Caco-2 (cell line): ENCODE data around the gene WIPF2. TPM values are rescaled to one million over a fixed set of nuclear protein-coding genes. Genes with fewer than 3 reads are reported as not detected.
A peak's percentile ranks its signal among the peaks of the same experiment; 100 is the strongest.

Experiments used
- BruUV-seq: library from RNA; stranded (reverse); fragments of 400-500 nt; replicated peaks from 2 replicates; lab custom pipeline; 2021; lab: Mats Ljungman, UMichigan
- CTCF ChIA-PET: fragments of 300-600 bp; sonication (Branson Sonifier 250); formaldehyde crosslinking; loops from one replicate; lab custom pipeline; 2022; ENCODE audit warnings: antibody characterized with exemption; lab: Charles Lee
- POLR2A ChIA-PET: fragments of 300-600 bp; sonication (Branson Sonifier 250); formaldehyde crosslinking; loops from one replicate; lab custom pipeline; 2022; ENCODE audit warnings: antibody characterized with exemption; lab: Charles Lee
- DNase-seq, 2 experiments: peaks; one replicate each; pipeline versions ENCODE4 v3.0.0 to v3.0.0-alpha.2; 2020 to 2022
- H3K27me3 ChIP-seq: replicated peaks from 2 replicates; pipeline ENCODE4 v1.6.0; 2011; ENCODE audit warnings: low read length; ENCODE audit not compliant: control insufficient read depth, insufficient read depth
- H3K36me3 ChIP-seq: 2 replicates; pipeline ENCODE4 v1.5.1; 2011; ENCODE audit warnings: low read length; ENCODE audit not compliant: control insufficient read depth, insufficient read depth
- H3K4me1 ChIP-seq: fragments of 250-450 bp; sonication (Bioruptor Pico); 2 replicates; pipeline ENCODE4 v1.5.1; 2020; ENCODE audit warnings: mild to moderate bottlenecking
- H3K4me3 ChIP-seq: 2 replicates; pipeline ENCODE4 v1.5.1; 2011; ENCODE audit warnings: low read depth, mild to moderate bottlenecking, control low read depth, low read length
- H3K9me3 ChIP-seq: fragments of 250-450 bp; sonication (Bioruptor Pico); 2 replicates; pipeline ENCODE4 v1.5.1; 2020; ENCODE audit warnings: mild to moderate bottlenecking, moderate library complexity
- H3K27ac Mint-ChIP-seq: one replicate; pipeline ENCODE4 v1.8.0; 2022; ENCODE audit warnings: mixed read lengths; ENCODE audit not compliant: unreplicated experiment
- H3K27me3 Mint-ChIP-seq: one replicate; pipeline ENCODE4 v1.8.0; 2022; ENCODE audit warnings: mixed read lengths; ENCODE audit not compliant: insufficient read depth, unreplicated experiment
- H3K36me3 Mint-ChIP-seq: one replicate; pipeline ENCODE4 v1.8.0; 2022; ENCODE audit warnings: mild to moderate bottlenecking, mixed read lengths; ENCODE audit not compliant: insufficient read depth, unreplicated experiment
- H3K4me1 Mint-ChIP-seq: one replicate; pipeline ENCODE4 v1.8.0; 2022; ENCODE audit warnings: low read depth, mixed read lengths; ENCODE audit not compliant: unreplicated experiment
- H3K4me3 Mint-ChIP-seq: one replicate; pipeline ENCODE4 v1.8.0; 2022; ENCODE audit warnings: mild to moderate bottlenecking, moderate library complexity, mixed read lengths; ENCODE audit not compliant: unreplicated experiment
- H3K9me3 Mint-ChIP-seq: one replicate; pipeline ENCODE4 v1.8.0; 2022; ENCODE audit warnings: mixed read lengths; ENCODE audit not compliant: unreplicated experiment
- intact Hi-C: fragments of 100-400 bp; cut with micrococcal nuclease; formaldehyde crosslinking; loops from one replicate; pipeline ENCODE4 v1.10.0; 2022; ENCODE audit not compliant: unreplicated experiment
- total RNA-seq: library from RNA; stranded (reverse); gene quantifications from 2 replicates; pipeline ENCODE4 v1.2.3, GENCODE V29; 2022
- TF ChIP-seq, protein P1 (sequence below), 2 experiments: fragments of 200-600 bp in 1 of 2; IDR thresholded peaks; 1 replicate in 1 of 2; 2 replicates in 1 of 2; pipeline versions ENCODE4 v1.5.1 to v1.8.0; 2011 to 2022; ENCODE audit warnings: antibody characterized with exemption in 1 of 2, control low read depth in 1 of 2, inconsistent platforms in 1 of 2, low read depth in 1 of 2, low read length in 1 of 2, mild to moderate bottlenecking in 1 of 2, moderate library complexity in 1 of 2; ENCODE audit not compliant: insufficient read depth in 1 of 2, severe bottlenecking in 1 of 2, unreplicated experiment in 1 of 2

The WIPF2 gene
- total RNA-seq, 1 experiment from 2014 or later: 33.4 TPM

DNA sequence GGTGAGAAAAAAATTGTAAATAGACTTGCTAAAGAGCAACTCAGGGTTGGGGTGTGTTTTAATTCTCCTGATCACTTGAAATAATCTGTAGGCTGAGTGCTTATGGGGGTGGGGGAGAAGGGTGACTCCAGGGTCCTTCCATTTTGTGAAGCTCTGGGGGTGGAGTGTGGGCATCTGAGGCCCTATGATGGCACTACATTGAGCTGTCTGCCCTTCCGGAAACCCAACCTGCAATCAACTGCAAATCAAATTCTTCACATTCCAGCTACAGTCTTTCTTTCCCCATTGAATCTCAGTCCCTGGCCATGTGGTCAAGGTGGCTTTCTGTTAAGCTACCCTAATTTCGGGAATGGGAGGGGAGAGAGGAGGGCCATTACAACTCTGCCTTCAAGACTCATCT lies 62.6 kb downstream of the WIPF2 start:
- BruUV-seq: no TSS peak
- no peaks in the 10 kb centered on the region for H3K27me3 Mint-ChIP-seq
- peaks cover 5% of the 10 kb centered on the region for H3K36me3 ChIP-seq
- peaks cover 64% of the 10 kb centered on the region for H3K36me3 Mint-ChIP-seq
- peak overlapping the region; percentile 40 for H3K27ac Mint-ChIP-seq
- TF ChIP-seq, protein P1, sequence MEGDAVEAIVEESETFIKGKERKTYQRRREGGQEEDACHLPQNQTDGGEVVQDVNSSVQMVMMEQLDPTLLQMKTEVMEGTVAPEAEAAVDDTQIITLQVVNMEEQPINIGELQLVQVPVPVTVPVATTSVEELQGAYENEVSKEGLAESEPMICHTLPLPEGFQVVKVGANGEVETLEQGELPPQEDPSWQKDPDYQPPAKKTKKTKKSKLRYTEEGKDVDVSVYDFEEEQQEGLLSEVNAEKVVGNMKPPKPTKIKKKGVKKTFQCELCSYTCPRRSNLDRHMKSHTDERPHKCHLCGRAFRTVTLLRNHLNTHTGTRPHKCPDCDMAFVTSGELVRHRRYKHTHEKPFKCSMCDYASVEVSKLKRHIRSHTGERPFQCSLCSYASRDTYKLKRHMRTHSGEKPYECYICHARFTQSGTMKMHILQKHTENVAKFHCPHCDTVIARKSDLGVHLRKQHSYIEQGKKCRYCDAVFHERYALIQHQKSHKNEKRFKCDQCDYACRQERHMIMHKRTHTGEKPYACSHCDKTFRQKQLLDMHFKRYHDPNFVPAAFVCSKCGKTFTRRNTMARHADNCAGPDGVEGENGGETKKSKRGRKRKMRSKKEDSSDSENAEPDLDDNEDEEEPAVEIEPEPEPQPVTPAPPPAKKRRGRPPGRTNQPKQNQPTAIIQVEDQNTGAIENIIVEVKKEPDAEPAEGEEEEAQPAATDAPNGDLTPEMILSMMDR (IDR thresholded peaks at IDR 0.05; ENCODE audit: insufficient read depth in 1 of 2, low read depth in 1 of 2, low read length in 1 of 2, severe bottlenecking in 1 of 2, unreplicated experiment in 1 of 2): no peak
- H3K4me3 ChIP-seq: no peak overlapping the region
- DNase-seq: no peak
- no peaks in the 10 kb centered on the region for H3K9me3 Mint-ChIP-seq
- peaks cover 15% of the 10 kb centered on the region for H3K4me1 Mint-ChIP-seq
- H3K4me1 ChIP-seq: peaks cover 24% of the 10 kb centered on the region
- POLR2A ChIA-PET: no interaction called here
- H3K9me3 ChIP-seq: no peaks in the 10 kb centered on the region
- H3K27me3 ChIP-seq: no peaks in the 10 kb centered on the region
- CTCF ChIA-PET: interaction anchor here (0.6 kb wide), 1 partner anchor 252 kb away, joined by 5 read pairs; no protein-coding TSS in a partner anchor
- intact Hi-C loops: no loop called here
- no peak overlapping the region for H3K4me3 Mint-ChIP-seq

DNA sequence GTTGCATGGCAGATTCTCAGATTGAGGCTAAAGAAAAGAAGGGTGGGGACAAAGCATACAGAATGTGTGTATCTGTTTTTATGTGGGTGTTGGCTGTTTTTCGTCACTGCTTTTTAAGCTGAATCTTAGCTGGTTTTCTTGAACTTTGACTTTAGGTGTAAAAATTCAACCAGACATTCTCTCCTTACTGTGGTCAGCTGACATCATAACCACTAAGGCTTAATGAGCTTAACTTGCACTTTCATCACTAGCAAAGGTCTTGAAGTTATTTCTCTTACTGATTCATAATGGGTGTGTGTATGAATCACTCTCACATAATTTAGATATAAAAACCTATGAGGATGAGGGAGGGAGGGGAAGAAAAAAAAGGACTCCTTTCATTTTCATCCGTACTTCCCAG lies 64.6 kb downstream of the WIPF2 start:
- H3K4me1 Mint-ChIP-seq: peaks cover 15% of the 10 kb centered on the region
- H3K9me3 Mint-ChIP-seq: no peaks in the 10 kb centered on the region
- H3K4me3 Mint-ChIP-seq: peak overlapping the region; percentile 37
- H3K4me3 ChIP-seq: no peak overlapping the region
- intact Hi-C loops: no loop called here
- DNase-seq: no peak
- H3K4me1 ChIP-seq: peaks cover 24% of the 10 kb centered on the region
- no peaks in the 10 kb centered on the region for H3K9me3 ChIP-seq
- ChIA-PET CTCF (interaction anchor here (0.6 to 1.4 kb wide), 4 partner anchors 33 to 786 kb away, joined by 4 to 7 read pairs (median 4); partner anchors contain the start of gene WIPF2), POLR2A (interaction anchor here (0.6 to 0.9 kb wide), 4 partner anchors 34 to 183 kb away, joined by 3 to 4 read pairs (median 4); partner anchors contain the start of gene WIPF2)
- no TSS peak for BruUV-seq
- H3K36me3 Mint-ChIP-seq: peaks cover 63% of the 10 kb centered on the region
- peaks cover 3% of the 10 kb centered on the region for H3K36me3 ChIP-seq
- TF ChIP-seq, protein P1 (IDR thresholded peaks at IDR 0.05; ENCODE audit: insufficient read depth in 1 of 2, low read depth in 1 of 2, low read length in 1 of 2, severe bottlenecking in 1 of 2, unreplicated experiment in 1 of 2): no peak
- peak overlapping the region; percentile 69 for H3K27ac Mint-ChIP-seq
- H3K27me3 Mint-ChIP-seq: no peaks in the 10 kb centered on the region
- no peaks in the 10 kb centered on the region for H3K27me3 ChIP-seq

DNA sequence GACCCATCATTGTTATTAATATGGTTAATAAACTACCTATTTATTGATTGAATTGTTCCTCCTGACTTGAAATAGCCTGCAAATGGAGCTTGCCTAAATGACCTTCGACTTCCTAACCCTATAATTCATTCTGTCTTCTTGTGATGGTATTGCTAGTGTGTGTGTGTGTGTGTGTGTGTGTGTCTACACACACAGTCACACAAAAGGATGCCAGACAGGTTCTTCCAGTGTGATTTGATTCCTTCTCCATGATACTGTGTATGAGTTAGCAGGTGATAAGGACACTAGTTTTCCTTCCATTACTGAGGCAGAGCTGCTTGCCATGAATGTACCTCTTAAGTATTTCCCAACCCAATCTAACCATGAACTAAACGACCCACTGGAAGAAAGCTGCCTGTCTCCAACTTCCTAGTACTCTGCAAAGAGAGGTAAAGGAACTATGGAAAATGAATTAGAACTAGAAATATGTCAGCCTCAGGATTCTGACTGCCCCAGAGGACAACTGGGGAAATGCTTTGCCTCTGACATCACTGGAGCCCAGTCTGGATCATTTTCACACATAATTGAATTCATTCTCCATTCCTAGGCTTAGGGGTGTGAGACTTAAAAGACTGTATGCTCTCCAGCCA lies 65.1 kb downstream of the WIPF2 start:
- peaks cover 3% of the 10 kb centered on the region for H3K36me3 ChIP-seq
- no peaks in the 10 kb centered on the region for H3K9me3 ChIP-seq
- no peaks in the 10 kb centered on the region for H3K27me3 ChIP-seq
- H3K4me3 ChIP-seq: no peak overlapping the region
- DNase-seq: peak; percentile 80 to 82
- POLR2A ChIA-PET: interaction anchor here (0.6 to 0.9 kb wide), 4 partner anchors 34 to 183 kb away, joined by 3 to 4 read pairs (median 4); partner anchors contain the start of gene WIPF2
- H3K27ac Mint-ChIP-seq: peak overlapping the region; percentile 69
- H3K9me3 Mint-ChIP-seq: no peaks in the 10 kb centered on the region
- peaks cover 15% of the 10 kb centered on the region for H3K4me1 Mint-ChIP-seq
- peak overlapping the region; percentile 37 for H3K4me3 Mint-ChIP-seq
- intact Hi-C loops: no loop called here
- TF ChIP-seq, protein P1 (IDR thresholded peaks at IDR 0.05; ENCODE audit: insufficient read depth in 1 of 2, low read depth in 1 of 2, low read length in 1 of 2, severe bottlenecking in 1 of 2, unreplicated experiment in 1 of 2): no peak
- BruUV-seq: no TSS peak
- H3K27me3 Mint-ChIP-seq: no peaks in the 10 kb centered on the region
- peaks cover 62% of the 10 kb centered on the region for H3K36me3 Mint-ChIP-seq
- CTCF ChIA-PET: interaction anchor here (0.6 to 1.4 kb wide), 4 partner anchors 65 to 786 kb away, joined by 3 to 7 read pairs (median 4); partner anchors contain the start of gene WIPF2
- peaks cover 24% of the 10 kb centered on the region for H3K4me1 ChIP-seq
